Melanocyte of skin (primary cell): ENCODE results near the gene ABCG5. TPM values are rescaled to one million over a fixed set of nuclear protein-coding genes. Genes with fewer than 3 reads are reported as not detected.

ENCODE experiments used
- small RNA-seq, 2 donors: library from RNA; depleted of rRNA; stranded (forward); fragments of <200 nt; gene quantifications; one replicate each; pipeline ENCODE3, GENCODE V24; 2012
- total RNA-seq, 2 donors: library from RNA; depleted of rRNA; stranded (reverse); fragments of >200 nt; gene quantifications; 2 replicates each; pipeline ENCODE4 v1.2.3, GENCODE V29; 2012

ABCG5 gene
- total RNA-seq: not detected

GRCh38 chr2:43838560-43839267, at the start of gene ABCG5, which contains the start of gene ABCG8:
TSS of gene ABCG5 (minus strand) at chr2:43838839. CDS start at chr2:43838679, 160 bp downstream.
TSS of gene ABCG8 (plus strand) at chr2:43838971. CDS start at chr2:43839054, 83 bp downstream.

GRCh38 chr2:43773876-43774613, 64.6 kb downstream of the ABCG5 start, which contains the start of gene DYNC2LI1:
TSS of gene DYNC2LI1 (plus strand) at chr2:43774039. CDS start at chr2:43774139, 100 bp downstream.

Small RNAs within 50 kb of the gene (small RNA-seq; reads per million reads assigned to genes)
- 0 reads per million in 2 donors for gene RN7SKP66

Other genes with a start within 250 kb of the ABCG5 start
- 10 to 100 TPM; 22.0 to 26.6 TPM for gene THADA, start 242.8 kb downstream of the ABCG5 start, total RNA-seq
- gene PLEKHH2, start 201.6 kb downstream of the ABCG5 start, total RNA-seq: 1 to 10 TPM; 5.3 to 6.2 TPM
- 1 to 10 TPM in 1 of 2 donors, under 1 TPM in 1; under 0.01 to 1.4 TPM for gene C1GALT1C1L, start 162.4 kb downstream of the ABCG5 start, total RNA-seq
- gene DYNC2LI1, start 64.8 kb downstream of the ABCG5 start, total RNA-seq: 10 to 100 TPM; 16.0 to 17.6 TPM
- not detected for gene ABCG8, start 132 bp upstream of the ABCG5 start, total RNA-seq
- 100 to 1,000 TPM in 1 of 2 donors, 10 to 100 TPM in 1; 65.7 to 101 TPM for gene LRPPRC, start 157.2 kb upstream of the ABCG5 start, total RNA-seq